Right atrium auricular region (tissue), 2 donors: Measurements from ENCODE around the gene NDST1. TPM values are rescaled to one million over a fixed set of nuclear protein-coding genes. Genes with fewer than 3 reads are reported as not detected.

Experiments used
- DNase-seq: peaks from one replicate; pipeline ENCODE4 v3.0.0-alpha.2; 2019; ENCODE audit warnings: low spot score
- H3K27ac ChIP-seq, 2 donors: fragments of 200-600 bp; sonication (generic); 1 replicate in 1 of 2; 2 replicates in 1 of 2; pipeline ENCODE4 v1.5.1; 2016 to 2019
- H3K27me3 ChIP-seq, 2 donors: fragments of 200-600 bp; sonication (generic); one replicate each; pipeline versions ENCODE4 v1.5.1 to v1.6.0; 2017 to 2019
- H3K36me3 ChIP-seq: fragments of 200-600 bp; sonication (generic); one replicate; pipeline ENCODE4 v1.5.1; 2016
- H3K4me1 ChIP-seq, 2 donors: fragments of 200-600 bp; sonication (generic); one replicate each; pipeline versions ENCODE4 v1.5.1 to v1.6.0; 2017 to 2019
- H3K4me3 ChIP-seq, 2 donors: fragments of 200-600 bp; sonication (generic); 1 replicate in 1 of 2; 2 replicates in 1 of 2; pipeline ENCODE4 v1.5.1; 2017 to 2019; ENCODE audit warnings: mild to moderate bottlenecking in 1 of 2, moderate library complexity in 1 of 2
- H3K9me3 ChIP-seq, 2 donors: fragments of 200-600 bp; sonication (generic); one replicate each; pipeline ENCODE4 v1.5.1; 2019
- CTCF ChIP-seq, 2 donors: fragments of 200-600 bp; sonication (generic); IDR thresholded peaks; one replicate each; pipeline ENCODE4 v1.5.1; 2019; ENCODE audit warnings: antibody characterized with exemption in 2 of 2
- total RNA-seq, 2 donors: library from RNA; depleted of rRNA; stranded (reverse); fragments of >200 nt; gene quantifications; one replicate each; pipeline ENCODE4 v1.1.0, GENCODE V29; 2016

The NDST1 gene
- total RNA-seq, 2 donors from 2014 or later = 81.4 to 91.8 TPM

- Histone ChIP-seq H3K4me3 (no peak overlapping the region), H3K9me3 (no peaks in the 10 kb centered on the region), H3K36me3 (peaks cover 39% of the 10 kb centered on the region), H3K27ac (no peak overlapping the region), H3K27me3 (no peaks in the 10 kb centered on the region), H3K4me1 (peaks cover 0 to 1% of the 10 kb centered on the region in 2 donors)
- no peak for TF ChIP-seq CTCF (IDR thresholded peaks at IDR 0.05)
- no peak for DNase-seq
These were observed 48.2 kb downstream of the NDST1 start for GRCh38 chr5:150556106-150556505.

- no peaks in the 10 kb centered on the region for H3K27me3 ChIP-seq
- H3K4me1 ChIP-seq = peaks cover 0 to 7% of the 10 kb centered on the region in 2 donors
- H3K9me3 ChIP-seq = no peaks in the 10 kb centered on the region
- H3K36me3 ChIP-seq = peaks cover 31% of the 10 kb centered on the region
- DNase-seq = no peak
- no peak for TF ChIP-seq CTCF (IDR thresholded peaks at IDR 0.05)
- no peak overlapping the region for H3K27ac ChIP-seq
- H3K4me3 ChIP-seq = no peak overlapping the region
These were observed 49.1 kb downstream of the NDST1 start for GRCh38 chr5:150556859-150557508.

GRCh38 chr5:150557509-150557872, 49.6 kb downstream of the NDST1 start:
- no peak for DNase-seq

DNA sequence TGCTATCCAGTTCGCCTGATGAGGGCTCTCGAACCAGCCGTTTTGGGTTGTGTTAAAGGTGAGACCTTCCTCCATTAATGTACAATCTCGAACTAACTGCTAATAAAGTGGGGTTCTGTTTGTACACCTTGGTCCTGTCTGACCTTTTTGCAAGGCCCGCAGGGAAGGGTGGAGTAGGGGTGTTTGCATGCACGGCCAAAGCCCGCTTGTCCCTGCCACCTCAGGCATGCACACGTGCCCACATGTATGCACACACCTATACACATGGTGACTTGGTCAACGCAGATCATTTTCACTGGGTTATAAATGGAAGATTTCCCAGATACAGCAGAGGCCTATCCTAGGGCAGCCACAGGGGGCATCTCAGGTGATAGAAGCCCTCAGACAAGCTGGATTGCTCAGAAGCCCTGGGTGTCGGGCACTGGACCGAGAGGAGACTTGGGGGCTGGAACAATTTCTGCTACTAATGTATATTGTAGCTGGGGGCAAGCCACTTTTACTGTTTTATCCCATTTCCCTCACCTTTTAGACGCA, 50.2 kb downstream of the NDST1 start:
- TF ChIP-seq CTCF (IDR thresholded peaks at IDR 0.05) = no peak
- H3K4me3 ChIP-seq = no peak overlapping the region
- peaks cover 19% of the 10 kb centered on the region for H3K36me3 ChIP-seq
- no peaks in the 10 kb centered on the region for H3K9me3 ChIP-seq
- H3K4me1 ChIP-seq = peaks cover 0 to 7% of the 10 kb centered on the region in 2 donors
- H3K27me3 ChIP-seq = no peaks in the 10 kb centered on the region
- no peak overlapping the region for H3K27ac ChIP-seq
- no peak for DNase-seq

More at GRCh38 chr5:150557509-150557872, 49.6 kb downstream of the NDST1 start:
- TF ChIP-seq CTCF (IDR thresholded peaks at IDR 0.05) = no peak
- H3K36me3 ChIP-seq = peaks cover 26% of the 10 kb centered on the region
- no peak overlapping the region for H3K27ac ChIP-seq
- peaks cover 0 to 7% of the 10 kb centered on the region in 2 donors for H3K4me1 ChIP-seq
- H3K9me3 ChIP-seq = no peaks in the 10 kb centered on the region
- no peak overlapping the region for H3K4me3 ChIP-seq
- H3K27me3 ChIP-seq = no peaks in the 10 kb centered on the region

DNA sequence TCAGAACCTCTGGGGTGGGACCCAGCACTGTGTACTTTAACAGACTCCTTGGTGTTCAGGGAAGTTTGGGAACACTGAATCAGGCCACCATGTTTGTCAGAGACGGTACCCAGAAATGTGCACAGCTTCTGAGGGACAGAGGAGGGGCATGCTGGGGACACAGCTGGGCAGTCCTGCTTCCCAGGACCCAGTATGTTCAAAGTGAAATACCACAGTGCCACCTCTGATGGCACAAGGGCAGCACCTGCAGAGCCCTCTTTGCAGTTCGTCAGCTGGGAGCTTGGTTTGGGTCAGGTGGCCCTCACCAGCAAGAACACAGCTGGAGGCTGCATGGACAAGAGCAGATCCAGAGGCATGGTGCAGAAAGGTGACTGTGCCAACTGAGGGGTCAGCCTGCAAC, 51.2 kb downstream of the NDST1 start:
- H3K36me3 ChIP-seq = peaks cover 10% of the 10 kb centered on the region
- DNase-seq = no peak
- no peak for TF ChIP-seq CTCF (IDR thresholded peaks at IDR 0.05)

DNA sequence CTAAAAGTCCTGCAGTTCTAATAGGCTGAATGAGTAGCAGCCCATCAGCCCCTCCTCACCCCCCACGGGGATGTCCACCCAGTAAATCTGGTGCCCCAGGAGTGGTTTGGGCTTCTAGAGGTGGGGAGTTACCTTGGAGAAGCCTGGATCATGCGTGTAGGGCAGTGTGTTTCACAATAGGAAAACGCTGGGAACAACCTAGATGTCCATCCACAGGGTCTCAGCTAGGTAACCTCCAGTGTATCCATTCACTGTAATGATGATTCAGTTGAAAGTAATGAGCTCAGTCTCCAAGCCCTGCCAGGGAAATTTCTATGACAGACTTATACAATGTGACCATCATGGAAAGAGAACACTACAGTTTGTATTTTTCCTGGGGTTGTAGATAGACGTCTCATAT, 51.8 kb downstream of the NDST1 start:
- no peak for TF ChIP-seq CTCF (IDR thresholded peaks at IDR 0.05)
- peaks cover 5% of the 10 kb centered on the region for H3K36me3 ChIP-seq
- peaks cover 0 to 7% of the 10 kb centered on the region in 2 donors for H3K4me1 ChIP-seq
- no peak overlapping the region for H3K27ac ChIP-seq
- no peak for DNase-seq
- H3K4me3 ChIP-seq = no peak overlapping the region
- no peaks in the 10 kb centered on the region for H3K27me3 ChIP-seq
- H3K9me3 ChIP-seq = no peaks in the 10 kb centered on the region

More for the DNA sequence above, 51.2 kb downstream of the NDST1 start:
- no peaks in the 10 kb centered on the region for H3K9me3 ChIP-seq
- H3K27ac ChIP-seq = no peak overlapping the region
- H3K27me3 ChIP-seq = no peaks in the 10 kb centered on the region
- H3K4me3 ChIP-seq = no peak overlapping the region
- peaks cover 0 to 7% of the 10 kb centered on the region in 2 donors for H3K4me1 ChIP-seq
